Glomerular visceral epithelial cell (primary cell): ENCODE measurements around the gene PCDHGA10.
A peak's percentile ranks its signal among the peaks of the same experiment; 100 is the strongest.
"Not testable (repeated sequence)": the region's sequence is repeated elsewhere in the genome, so short reads cannot be mapped to it uniquely, and the experiment has no call there.

Experiments
- DNase-seq: peaks from one replicate; pipeline ENCODE4 v3.0.0-alpha.2; 2016; ENCODE audit errors: extremely low spot score

Gene PCDHGA10

DNA sequence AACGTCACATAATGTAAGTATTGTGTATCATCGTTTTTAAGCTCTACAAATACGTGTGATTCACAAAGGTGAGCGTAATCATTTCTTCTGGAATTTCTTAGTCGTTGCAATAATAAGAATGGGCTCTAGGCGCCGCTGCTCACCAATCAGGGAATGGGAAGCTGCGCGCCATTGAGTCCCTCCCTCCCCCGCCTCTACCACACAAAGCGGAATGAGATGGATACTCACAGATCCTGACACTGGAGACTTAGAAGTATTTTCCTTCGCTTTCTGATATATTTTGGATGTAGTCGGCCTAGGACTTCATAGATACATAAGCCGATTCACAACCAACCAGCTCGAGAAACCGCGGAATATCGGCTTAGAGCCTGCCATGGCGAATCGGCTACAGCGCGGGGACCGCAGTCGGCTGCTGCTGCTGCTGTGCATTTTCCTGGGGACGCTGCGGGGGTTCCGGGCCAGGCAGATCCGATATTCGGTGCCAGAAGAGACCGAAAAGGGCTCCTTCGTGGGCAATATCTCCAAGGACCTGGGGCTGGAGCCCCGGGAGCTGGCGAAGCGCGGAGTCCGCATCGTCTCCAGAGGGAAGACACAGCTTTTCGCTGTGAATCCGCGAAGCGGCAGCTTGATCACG, 8.2 kb downstream of the PCDHGA10 start, which contains the start of gene PCDHGA11:
Gene PCDHGA11 (plus strand): TSS at position 197 of the 634 bp plus-strand sequence. CDS start 177 bp downstream, at position 374.
- DNase-seq: peak; percentile 53

- no peak for DNase-seq
Measured at GRCh38 chr5:141421489-141421855, 8.7 kb downstream of the PCDHGA10 start.

DNA sequence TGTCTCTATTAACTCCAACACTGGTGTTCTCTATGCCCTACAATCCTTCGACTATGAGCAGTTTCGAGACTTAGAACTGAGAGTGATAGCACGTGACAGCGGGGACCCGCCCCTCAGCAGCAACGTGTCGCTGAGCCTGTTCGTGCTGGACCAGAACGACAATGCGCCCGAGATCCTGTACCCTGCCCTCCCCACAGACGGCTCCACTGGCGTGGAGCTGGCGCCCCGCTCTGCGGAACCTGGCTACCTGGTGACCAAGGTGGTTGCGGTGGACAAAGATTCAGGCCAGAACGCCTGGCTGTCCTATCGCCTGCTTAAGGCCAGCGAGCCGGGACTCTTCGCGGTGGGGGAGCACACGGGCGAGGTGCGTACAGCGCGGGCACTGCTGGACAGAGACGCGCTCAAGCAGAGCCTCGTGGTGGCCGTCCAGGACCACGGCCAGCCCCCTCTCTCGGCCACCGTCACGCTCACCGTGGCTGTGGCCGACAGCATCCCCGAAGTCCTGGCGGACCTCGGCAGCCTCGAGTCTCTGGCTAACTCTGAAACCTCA, 10.0 kb downstream of the PCDHGA10 start:
- DNase-seq: no peak

- DNase-seq: no peak
Measured at GRCh38 chr5:141427783-141428426, 15.1 kb downstream of the PCDHGA10 start.

DNA sequence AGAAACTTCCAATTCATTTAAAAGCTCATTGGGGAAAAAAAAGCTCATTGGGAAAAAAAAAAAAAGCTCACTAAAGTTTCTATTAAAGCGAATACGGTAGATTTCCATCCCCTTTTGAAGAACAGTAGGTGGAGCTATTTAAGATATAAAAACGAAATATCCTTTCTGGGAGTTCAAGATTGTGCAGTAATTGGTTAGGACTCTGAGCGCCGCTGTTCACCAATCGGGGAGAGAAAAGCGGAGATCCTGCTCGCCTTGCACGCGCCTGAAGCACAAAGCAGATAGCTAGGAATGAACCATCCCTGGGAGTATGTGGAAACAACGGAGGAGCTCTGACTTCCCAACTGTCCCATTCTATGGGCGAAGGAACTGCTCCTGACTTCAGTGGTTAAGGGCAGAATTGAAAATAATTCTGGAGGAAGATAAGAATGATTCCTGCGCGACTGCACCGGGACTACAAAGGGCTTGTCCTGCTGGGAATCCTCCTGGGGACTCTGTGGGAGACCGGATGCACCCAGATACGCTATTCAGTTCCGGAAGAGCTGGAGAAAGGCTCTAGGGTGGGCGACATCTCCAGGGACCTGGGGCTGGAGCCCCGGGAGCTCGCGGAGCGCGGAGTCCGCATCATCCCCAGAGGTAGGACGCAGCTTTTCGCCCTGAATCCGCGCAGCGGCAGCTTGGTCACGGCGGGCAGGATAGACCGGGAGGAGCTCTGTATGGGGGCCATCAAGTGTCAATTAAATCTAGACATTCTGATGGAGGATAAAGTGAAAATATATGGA, 17.7 kb downstream of the PCDHGA10 start, which contains the start of gene PCDHGA12:
Gene PCDHGA12 (plus strand): TSS at position 176 of the 782 bp plus-strand sequence. CDS start 253 bp downstream, at position 429.
- DNase-seq: peak; percentile 27

DNA sequence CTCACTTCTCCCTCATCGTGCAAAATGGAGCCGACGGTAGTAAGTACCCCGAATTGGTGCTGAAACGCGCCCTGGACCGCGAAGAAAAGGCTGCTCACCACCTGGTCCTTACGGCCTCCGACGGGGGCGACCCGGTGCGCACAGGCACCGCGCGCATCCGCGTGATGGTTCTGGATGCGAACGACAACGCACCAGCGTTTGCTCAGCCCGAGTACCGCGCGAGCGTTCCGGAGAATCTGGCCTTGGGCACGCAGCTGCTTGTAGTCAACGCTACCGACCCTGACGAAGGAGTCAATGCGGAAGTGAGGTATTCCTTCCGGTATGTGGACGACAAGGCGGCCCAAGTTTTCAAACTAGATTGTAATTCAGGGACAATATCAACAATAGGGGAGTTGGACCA, 18.5 kb downstream of the PCDHGA10 start:
- no peak for DNase-seq

DNA sequence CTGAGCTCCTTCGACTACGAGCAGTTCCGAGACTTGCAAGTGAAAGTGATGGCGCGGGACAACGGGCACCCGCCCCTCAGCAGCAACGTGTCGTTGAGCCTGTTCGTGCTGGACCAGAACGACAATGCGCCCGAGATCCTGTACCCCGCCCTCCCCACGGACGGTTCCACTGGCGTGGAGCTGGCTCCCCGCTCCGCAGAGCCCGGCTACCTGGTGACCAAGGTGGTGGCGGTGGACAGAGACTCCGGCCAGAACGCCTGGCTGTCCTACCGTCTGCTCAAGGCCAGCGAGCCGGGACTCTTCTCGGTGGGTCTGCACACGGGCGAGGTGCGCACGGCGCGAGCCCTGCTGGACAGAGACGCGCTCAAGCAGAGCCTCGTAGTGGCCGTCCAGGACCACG, 19.5 kb downstream of the PCDHGA10 start:
- not testable (repeated sequence) for DNase-seq

- not testable (repeated sequence) for DNase-seq
Measured at GRCh38 chr5:141432726-141433125, 19.9 kb downstream of the PCDHGA10 start.

DNA sequence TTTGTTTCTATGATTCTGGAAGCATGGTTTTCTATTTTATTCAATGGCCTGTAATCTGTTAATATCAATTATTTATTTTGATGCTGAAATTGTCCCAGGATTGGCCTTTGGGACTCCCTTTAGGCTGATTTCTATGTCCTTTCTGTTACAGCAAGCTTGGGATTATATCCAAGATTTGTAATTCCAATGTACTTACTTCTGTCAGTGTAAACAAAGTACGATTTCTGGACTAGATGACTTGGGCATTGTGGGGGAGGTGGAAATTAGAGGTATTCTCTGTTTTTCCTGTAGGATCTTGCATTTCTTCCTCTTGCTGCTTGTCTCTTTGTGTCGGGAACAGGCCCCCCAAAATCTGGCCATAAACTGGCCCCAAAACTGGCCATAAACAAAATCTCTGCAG, 21.2 kb downstream of the PCDHGA10 start:
- no peak for DNase-seq

GRCh38 chr5:141437221-141437620, 24.4 kb downstream of the PCDHGA10 start:
- DNase-seq: no peak

GRCh38 chr5:141439411-141440141, 26.8 kb downstream of the PCDHGA10 start:
- peak; percentile 51 for DNase-seq

GRCh38 chr5:141440341-141440740, 27.6 kb downstream of the PCDHGA10 start:
- peak; percentile 55 for DNase-seq

DNA sequence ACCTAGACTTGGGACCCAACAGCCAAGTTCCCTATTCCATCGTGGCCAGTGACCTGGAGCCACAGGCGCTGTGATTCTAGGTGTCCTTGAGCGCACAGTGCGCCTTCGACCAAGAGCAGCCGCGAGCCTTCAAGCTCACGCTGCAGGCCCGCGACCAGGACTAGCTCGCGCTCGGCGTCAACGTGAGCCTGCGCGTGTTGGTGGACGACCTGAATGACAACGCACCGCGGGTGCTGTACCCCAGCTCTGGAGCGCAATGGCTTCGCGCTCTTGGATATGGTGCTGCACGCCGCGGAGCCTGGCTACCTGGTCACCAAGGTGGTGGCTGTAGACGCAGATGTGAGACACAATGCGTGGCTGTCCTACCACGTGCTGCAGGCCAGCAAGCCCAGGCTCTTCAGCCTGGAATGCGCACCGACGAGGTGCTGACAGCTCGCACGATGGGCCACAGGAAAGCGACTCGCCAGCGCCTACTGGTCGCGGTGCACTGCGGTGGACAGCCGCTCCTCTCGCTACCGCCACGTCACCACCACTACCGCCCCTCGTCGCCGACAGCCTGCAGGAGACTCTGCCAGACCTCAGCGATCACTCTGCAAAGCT, 28.9 kb downstream of the PCDHGA10 start:
- DNase-seq: no peak

GRCh38 chr5:141465351-141465750, 52.6 kb downstream of the PCDHGA10 start:
- DNase-seq: peak; percentile 52
